Thyroid gland (tissue), 4 donors: Measurements from ENCODE around the gene MPP1. TPM values are rescaled to one million over a fixed set of nuclear protein-coding genes. Genes with fewer than 3 reads are reported as not detected.

Experiments
- DNase-seq, 2 donors: peaks; one replicate each; pipeline ENCODE4 v3.0.0-alpha.2; 2019
- H3K27ac ChIP-seq, 3 donors: fragments of 200-600 bp; sonication (generic); 1 replicate in 2 of 3; 2 replicates in 1 of 3; pipeline ENCODE4 v1.5.1; 2016 to 2019; ENCODE audit warnings: mild to moderate bottlenecking in 1 of 3, moderate library complexity in 1 of 3
- H3K27me3 ChIP-seq: fragments of 200-600 bp; sonication (generic); one replicate; pipeline ENCODE4 v1.5.1; 2019
- H3K36me3 ChIP-seq, 2 donors: fragments of 200-600 bp; sonication (generic); one replicate each; pipeline ENCODE4 v1.5.1; 2016 to 2019
- H3K4me1 ChIP-seq, 2 donors: fragments of 200-600 bp; sonication (generic); one replicate each; pipeline ENCODE4 v1.5.1; 2017 to 2019
- H3K4me3 ChIP-seq, 3 donors: fragments of 200-600 bp; sonication (generic); replicated peaks in 1 of 3; 1 replicate in 2 of 3; 2 replicates in 1 of 3; pipeline ENCODE4 v1.5.1; 2016; ENCODE audit warnings: mild to moderate bottlenecking in 1 of 3
- H3K9me3 ChIP-seq: fragments of 200-600 bp; sonication (generic); one replicate; pipeline ENCODE4 v1.5.1; 2017
- CTCF ChIP-seq, 6 experiments: fragments of 200-600 bp in 3 of 6; fragments of 450-650 bp in 3 of 6; sonication (generic) in 3 of 6; IDR thresholded peaks; one replicate each; pipeline ENCODE4 v1.5.1; 2016 to 2019; ENCODE audit warnings: antibody characterized with exemption in 6 of 6, mild to moderate bottlenecking in 2 of 6, inconsistent platforms in 1 of 6, moderate library complexity in 1 of 6
- POLR2A ChIP-seq, 2 donors: fragments of 450-650 bp; IDR thresholded peaks; one replicate each; pipeline ENCODE4 v1.6.1; 2017; ENCODE audit warnings: antibody characterized with exemption in 2 of 2, mild to moderate bottlenecking in 2 of 2, moderate library complexity in 1 of 2
- WGBS, 2 donors: methylation state at CpG; one replicate each; pipeline ENCODE4 v1.1.5; 2017; 5-methylcytosine and 5-hydroxymethylcytosine counted together
- intact Hi-C: fragments of 100-400 bp; cut with DNase I; formaldehyde crosslinking; loops from one replicate; pipeline ENCODE4 v1.15.1; 2023
- total RNA-seq, 4 donors: library from RNA; depleted of rRNA; stranded (reverse); fragments of >200 nt; gene quantifications; one replicate each; pipeline ENCODE4 v1.2.3, GENCODE V29; 2016

Gene MPP1
- total RNA-seq, 4 donors from 2014 or later = 26.8 to 47.3 (median 28.8) TPM

GRCh38 chrX:154739952-154740465 is 65.3 kb downstream of the MPP1 start:
- H3K9me3 ChIP-seq = no peaks in the 10 kb centered on the region
- no peak for TF ChIP-seq POLR2A (IDR thresholded peaks at IDR 0.05)
- no peak for TF ChIP-seq CTCF (IDR thresholded peaks at IDR 0.05)
- H3K27me3 ChIP-seq = no peaks in the 10 kb centered on the region
- H3K27ac ChIP-seq = no peak overlapping the region
- DNase-seq = no peak
- H3K4me3 ChIP-seq = no peak overlapping the region
- intact Hi-C loops = no loop called here
- 85 to 88% methylated on average over 2 of the region's 2 CpGs for WGBS, 2 donors
- no peaks in the 10 kb centered on the region for H3K36me3 ChIP-seq
- H3K4me1 ChIP-seq = peaks cover 0 to 15% of the 10 kb centered on the region in 2 donors

GRCh38 chrX:154738011-154738738 is 67.1 kb downstream of the MPP1 start:
- intact Hi-C loops = no loop called here
- no peak for TF ChIP-seq POLR2A (IDR thresholded peaks at IDR 0.05)
- 61 to 72% methylated on average over 7 to 8 of the region's 8 CpGs for WGBS, 2 donors
- DNase-seq = no peak
- Histone ChIP-seq H3K36me3 (no peaks in the 10 kb centered on the region), H3K27me3 (no peaks in the 10 kb centered on the region), H3K27ac (no peak overlapping the region), H3K4me1 (peaks cover 16 to 27% of the 10 kb centered on the region in 2 donors), H3K4me3 (no peak overlapping the region), H3K9me3 (no peaks in the 10 kb centered on the region)

- Histone ChIP-seq H3K27ac (no peak overlapping the region), H3K4me3 (no peak overlapping the region), H3K36me3 (no peaks in the 10 kb centered on the region), H3K27me3 (no peaks in the 10 kb centered on the region), H3K9me3 (no peaks in the 10 kb centered on the region), H3K4me1 (peaks cover 22 to 27% of the 10 kb centered on the region in 2 donors)
- no peak for DNase-seq
- 92 to 96% methylated on average over 5 of the region's 5 CpGs for WGBS, 2 donors
- TF ChIP-seq CTCF (IDR thresholded peaks at IDR 0.05) (no peak), POLR2A (IDR thresholded peaks at IDR 0.05) (no peak)
- intact Hi-C loops = no loop called here
These were observed 68.1 kb downstream of the MPP1 start for GRCh38 chrX:154737136-154737535.

GRCh38 chrX:154735695-154736393 is 69.4 kb downstream of the MPP1 start:
- 47 to 58% methylated on average over 4 to 7 of the region's 7 CpGs for WGBS, 2 donors
- Histone ChIP-seq H3K36me3 (no peaks in the 10 kb centered on the region), H3K27ac (peak overlapping the region; percentile 67 to 79 (median 76)), H3K27me3 (no peaks in the 10 kb centered on the region), H3K4me1 (peaks cover 29 to 39% of the 10 kb centered on the region in 2 donors), H3K4me3 (no peak overlapping the region), H3K9me3 (no peaks in the 10 kb centered on the region)
- TF ChIP-seq CTCF (IDR thresholded peaks at IDR 0.05) = no peak
- no peak for TF ChIP-seq POLR2A (IDR thresholded peaks at IDR 0.05)
- DNase-seq = peak; percentile 70 to 74
- intact Hi-C loops = no loop called here

GRCh38 chrX:154734061-154734781 is 71.1 kb downstream of the MPP1 start:
- Histone ChIP-seq H3K36me3 (no peaks in the 10 kb centered on the region), H3K4me3 (no peak overlapping the region), H3K9me3 (no peaks in the 10 kb centered on the region), H3K4me1 (peaks cover 43 to 53% of the 10 kb centered on the region in 2 donors), H3K27me3 (no peaks in the 10 kb centered on the region), H3K27ac (peak overlapping the region; percentile 79 to 83 (median 79))
- TF ChIP-seq POLR2A (IDR thresholded peaks at IDR 0.05) (no peak), CTCF (IDR thresholded peaks at IDR 0.05) (no peak)
- DNase-seq = peak; percentile 60 to 65
- intact Hi-C loops = no loop called here
- WGBS, 2 donors = 10 to 19% methylated on average over 5 to 8 of the region's 8 CpGs
